Activated naive CD8-positive, alpha-beta T cell (primary cell): ENCODE data around the gene HECTD2.

Experiments used
- H3K27ac Mint-ChIP-seq: one replicate; pipeline ENCODE4 v1.8.0; 2021; ENCODE audit warnings: mixed read lengths
- H3K27me3 Mint-ChIP-seq: one replicate; pipeline ENCODE4 v1.8.0; 2021; ENCODE audit warnings: mixed read lengths
- H3K36me3 Mint-ChIP-seq: one replicate; pipeline ENCODE4 v1.8.0; 2021; ENCODE audit warnings: mixed read lengths
- H3K4me1 Mint-ChIP-seq: one replicate; pipeline ENCODE4 v1.8.0; 2021; ENCODE audit warnings: low read depth, mixed read lengths
- H3K4me3 Mint-ChIP-seq: one replicate; pipeline ENCODE4 v1.8.0; 2021; ENCODE audit warnings: mild to moderate bottlenecking, mixed read lengths
- H3K9me3 Mint-ChIP-seq: one replicate; pipeline ENCODE4 v1.8.0; 2021; ENCODE audit warnings: low read depth, mixed read lengths

Gene HECTD2

DNA sequence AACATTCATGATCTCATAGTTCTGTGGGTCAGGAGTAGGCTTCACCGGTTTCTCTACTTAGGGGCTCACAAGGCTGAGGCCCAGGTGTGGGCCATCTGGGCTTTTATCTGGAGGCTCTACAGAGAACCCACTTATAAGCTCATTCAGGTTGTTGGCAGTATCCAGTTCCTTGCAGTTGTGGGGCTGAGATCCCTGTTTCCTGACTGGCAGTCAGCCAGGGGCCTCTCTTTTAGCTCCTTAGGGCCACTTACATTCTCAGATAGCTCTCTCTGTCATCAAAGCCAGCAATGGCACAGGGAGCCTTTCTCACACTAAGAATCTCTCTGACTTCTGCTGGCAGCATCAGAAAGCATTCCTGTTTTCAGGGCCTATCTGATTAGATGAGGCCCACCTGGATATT lies 18.2 kb upstream of the HECTD2 start:
- no peaks in the 10 kb centered on the region for H3K9me3 Mint-ChIP-seq
- peaks cover 15% of the 10 kb centered on the region for H3K27me3 Mint-ChIP-seq
- H3K27ac Mint-ChIP-seq = no peak overlapping the region
- H3K4me3 Mint-ChIP-seq = no peak overlapping the region
- H3K36me3 Mint-ChIP-seq = no peaks in the 10 kb centered on the region
- peaks cover 7% of the 10 kb centered on the region for H3K4me1 Mint-ChIP-seq

DNA sequence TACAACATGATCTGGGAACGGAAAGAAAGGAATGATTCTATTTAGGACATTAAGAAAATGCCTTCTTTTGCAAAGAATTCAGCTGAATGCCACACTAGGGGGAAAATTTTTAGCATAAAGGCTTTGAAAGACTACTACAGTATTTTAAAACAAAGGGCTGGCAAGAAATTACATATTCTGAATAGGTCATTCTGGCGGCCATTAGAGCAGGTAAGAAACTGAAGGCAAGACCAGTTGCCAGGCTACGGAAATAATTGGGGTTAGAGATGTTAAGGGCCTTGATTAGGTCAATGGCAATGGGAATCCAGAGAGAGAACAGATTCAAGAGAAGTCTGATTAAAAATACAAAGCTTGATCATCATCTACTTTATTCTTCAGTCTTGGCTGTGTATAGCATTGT lies 3.8 kb upstream of the HECTD2 start:
- peaks cover 13% of the 10 kb centered on the region for H3K4me1 Mint-ChIP-seq
- H3K27me3 Mint-ChIP-seq = peaks cover 4% of the 10 kb centered on the region
- H3K27ac Mint-ChIP-seq = no peak overlapping the region
- no peak overlapping the region for H3K4me3 Mint-ChIP-seq
- H3K36me3 Mint-ChIP-seq = no peaks in the 10 kb centered on the region
- no peaks in the 10 kb centered on the region for H3K9me3 Mint-ChIP-seq

DNA sequence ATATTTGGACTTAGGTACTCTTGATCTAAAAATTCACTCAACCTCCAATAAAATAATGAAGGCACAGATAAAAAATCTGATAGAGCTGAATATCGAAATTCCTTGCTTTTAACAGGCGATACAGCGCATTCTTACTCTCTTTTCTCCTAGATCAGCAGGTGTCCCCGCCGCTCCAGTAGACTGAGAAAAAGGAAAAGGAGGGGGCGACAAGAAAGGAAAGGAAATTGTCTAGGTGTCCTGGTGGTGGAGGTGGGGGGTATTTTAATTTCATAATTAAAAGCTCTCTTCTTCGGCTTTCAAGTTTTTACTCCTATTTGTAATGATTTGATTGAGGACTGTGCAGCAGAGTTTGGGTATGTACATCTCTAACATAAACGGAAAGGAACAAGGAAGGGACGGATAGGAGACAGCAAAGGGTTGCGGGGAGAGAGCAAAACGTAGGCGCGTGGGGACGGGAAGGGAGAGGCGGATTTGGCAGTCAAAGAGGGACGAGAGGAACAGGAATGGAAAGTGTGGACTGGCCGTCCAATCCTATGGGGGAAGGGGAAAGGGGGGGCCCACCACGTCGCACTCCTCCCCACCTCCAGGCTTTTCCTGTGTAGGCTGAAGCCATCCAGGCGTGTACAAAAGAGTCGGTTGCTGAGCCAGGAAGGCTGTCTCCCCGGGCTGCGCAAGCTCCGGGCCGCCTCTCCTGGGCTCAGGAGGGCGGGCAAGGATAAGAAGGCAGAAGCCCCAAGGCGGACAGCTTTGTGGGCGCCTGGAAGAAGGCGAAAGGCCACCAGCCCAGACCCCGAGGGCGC lies 875 bp upstream of the HECTD2 start:
- Mint-ChIP-seq H3K27ac (peak overlapping the region; percentile 82), H3K4me3 (peak overlapping the region; percentile 91), H3K36me3 (no peaks in the 10 kb centered on the region), H3K27me3 (peaks cover 4% of the 10 kb centered on the region), H3K4me1 (peaks cover 16% of the 10 kb centered on the region), H3K9me3 (no peaks in the 10 kb centered on the region)

GRCh38 chr10:91410638-91411371 lies 661 bp downstream of the HECTD2 start:
- peaks cover 20% of the 10 kb centered on the region for H3K4me1 Mint-ChIP-seq
- H3K27me3 Mint-ChIP-seq = peaks cover 2% of the 10 kb centered on the region
- no peaks in the 10 kb centered on the region for H3K9me3 Mint-ChIP-seq
- peak overlapping the region; percentile 95 for H3K27ac Mint-ChIP-seq
- H3K36me3 Mint-ChIP-seq = no peaks in the 10 kb centered on the region
- H3K4me3 Mint-ChIP-seq = peak overlapping the region; percentile 90

GRCh38 chr10:91411621-91412020 lies 1.5 kb downstream of the HECTD2 start:
- Mint-ChIP-seq H3K27me3 (no peaks in the 10 kb centered on the region), H3K27ac (no peak overlapping the region), H3K36me3 (no peaks in the 10 kb centered on the region), H3K4me1 (peaks cover 25% of the 10 kb centered on the region), H3K9me3 (no peaks in the 10 kb centered on the region), H3K4me3 (peak overlapping the region; percentile 90)

DNA sequence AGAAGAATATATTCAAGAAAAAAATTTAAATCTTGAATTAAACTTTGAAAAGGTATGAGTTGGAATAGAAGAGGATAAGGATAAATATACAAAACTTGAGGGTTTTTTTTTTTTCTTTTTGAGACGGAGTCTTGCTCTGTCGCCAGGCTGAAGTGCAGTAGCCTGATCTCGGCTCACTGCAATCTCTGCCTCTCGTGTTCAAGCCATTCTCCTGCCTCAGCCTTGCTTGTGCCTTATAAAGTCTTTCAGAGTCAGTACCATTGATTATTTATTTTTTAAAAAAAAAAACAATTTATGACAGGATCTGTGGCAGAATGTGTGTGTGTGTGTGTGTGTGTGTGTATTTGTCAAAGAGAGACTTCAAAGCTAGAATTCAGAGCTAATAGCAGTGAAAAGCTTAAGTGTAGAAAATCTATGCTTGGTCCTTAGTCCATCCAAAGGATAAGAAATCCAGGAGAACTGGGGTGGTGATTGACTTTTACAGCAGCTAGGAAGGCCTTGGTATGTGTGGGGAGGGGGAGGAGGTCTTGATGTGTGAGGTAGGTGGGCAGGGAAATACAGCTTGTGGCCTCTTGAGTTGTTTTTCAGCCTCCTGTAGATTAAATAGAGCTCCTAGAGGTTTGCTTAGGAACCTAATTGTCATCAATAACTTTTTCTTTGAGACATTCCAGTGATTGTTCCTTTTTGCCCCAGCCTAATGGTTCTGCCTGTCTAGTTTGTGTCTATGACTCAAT lies 2.4 kb downstream of the HECTD2 start:
- peaks cover 26% of the 10 kb centered on the region for H3K4me1 Mint-ChIP-seq
- no peaks in the 10 kb centered on the region for H3K9me3 Mint-ChIP-seq
- no peaks in the 10 kb centered on the region for H3K36me3 Mint-ChIP-seq
- H3K4me3 Mint-ChIP-seq = no peak overlapping the region
- no peak overlapping the region for H3K27ac Mint-ChIP-seq
- no peaks in the 10 kb centered on the region for H3K27me3 Mint-ChIP-seq

DNA sequence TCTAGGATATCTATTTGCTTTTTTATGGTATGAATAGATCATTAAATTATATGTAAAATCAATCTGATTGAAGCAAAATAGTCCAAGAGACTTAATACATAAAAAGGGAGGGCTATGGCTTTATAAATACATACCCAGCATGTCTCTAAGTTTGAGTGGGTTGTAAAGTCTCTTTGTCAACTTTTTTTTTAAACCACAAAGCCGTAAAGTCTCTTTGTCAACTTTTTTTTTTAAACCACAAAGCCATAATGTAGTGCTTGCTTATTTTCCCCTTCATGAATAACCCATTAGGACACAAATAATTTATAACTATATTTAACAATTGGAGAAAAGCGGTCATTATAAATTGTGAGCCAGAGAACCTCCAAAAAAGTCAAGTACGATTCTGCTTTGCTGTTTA lies 5.7 kb downstream of the HECTD2 start:
- H3K27ac Mint-ChIP-seq = no peak overlapping the region
- no peaks in the 10 kb centered on the region for H3K9me3 Mint-ChIP-seq
- no peaks in the 10 kb centered on the region for H3K36me3 Mint-ChIP-seq
- no peak overlapping the region for H3K4me3 Mint-ChIP-seq
- peaks cover 19% of the 10 kb centered on the region for H3K4me1 Mint-ChIP-seq
- no peaks in the 10 kb centered on the region for H3K27me3 Mint-ChIP-seq

- no peak overlapping the region for H3K27ac Mint-ChIP-seq
- no peaks in the 10 kb centered on the region for H3K36me3 Mint-ChIP-seq
- no peaks in the 10 kb centered on the region for H3K9me3 Mint-ChIP-seq
- H3K4me3 Mint-ChIP-seq = no peak overlapping the region
- H3K4me1 Mint-ChIP-seq = peaks cover 19% of the 10 kb centered on the region
- no peaks in the 10 kb centered on the region for H3K27me3 Mint-ChIP-seq
Observed at GRCh38 chr10:91416339-91416855, 6.3 kb downstream of the HECTD2 start.

DNA sequence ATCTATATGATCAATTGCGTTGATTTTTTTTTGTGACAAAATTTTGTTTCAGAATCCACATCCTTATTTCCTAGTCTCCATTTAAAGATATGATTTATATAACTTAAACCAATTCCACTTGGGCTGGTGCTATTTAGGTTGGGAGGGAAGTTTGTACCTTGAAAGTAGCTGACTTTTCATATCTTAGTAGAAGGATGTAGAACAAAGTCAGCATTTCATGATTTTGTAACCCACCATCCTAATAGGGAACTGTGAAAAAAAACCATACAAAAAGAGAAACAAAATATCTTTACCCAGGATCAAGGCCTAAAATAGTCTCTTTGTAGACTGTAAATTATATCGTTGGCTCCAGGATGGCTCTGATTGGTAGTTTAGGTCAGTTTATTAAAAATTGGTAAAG lies 8.3 kb downstream of the HECTD2 start:
- Mint-ChIP-seq H3K36me3 (no peaks in the 10 kb centered on the region), H3K27ac (no peak overlapping the region), H3K9me3 (no peaks in the 10 kb centered on the region), H3K4me3 (no peak overlapping the region), H3K4me1 (peaks cover 17% of the 10 kb centered on the region), H3K27me3 (no peaks in the 10 kb centered on the region)

DNA sequence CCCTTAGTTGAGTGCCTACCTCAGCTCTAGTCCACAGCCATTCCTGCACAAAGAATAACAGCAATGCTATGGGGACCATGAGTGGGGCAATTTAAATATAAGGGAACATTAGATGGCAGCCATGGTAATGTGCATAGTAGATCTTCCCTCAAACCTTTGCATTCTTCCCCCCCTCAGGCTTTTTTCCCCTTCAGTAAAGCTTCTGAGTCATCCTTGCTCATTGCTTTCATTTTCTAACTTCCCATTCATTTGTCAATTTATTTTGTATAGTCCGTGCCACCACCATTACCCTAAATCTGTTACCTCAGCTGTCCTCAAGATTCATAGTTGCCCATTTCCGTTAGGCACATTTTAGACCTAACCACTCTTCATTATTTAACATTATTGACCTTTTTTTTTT lies 10.7 kb downstream of the HECTD2 start:
- no peaks in the 10 kb centered on the region for H3K27me3 Mint-ChIP-seq
- no peaks in the 10 kb centered on the region for H3K9me3 Mint-ChIP-seq

GRCh38 chr10:91422915-91423314 lies 12.8 kb downstream of the HECTD2 start:
- H3K36me3 Mint-ChIP-seq = no peaks in the 10 kb centered on the region
- H3K4me1 Mint-ChIP-seq = peaks cover 6% of the 10 kb centered on the region
- no peaks in the 10 kb centered on the region for H3K9me3 Mint-ChIP-seq
- no peaks in the 10 kb centered on the region for H3K27me3 Mint-ChIP-seq
- H3K4me3 Mint-ChIP-seq = no peak overlapping the region
- H3K27ac Mint-ChIP-seq = no peak overlapping the region

More for the DNA sequence above, 10.7 kb downstream of the HECTD2 start:
- H3K27ac Mint-ChIP-seq = no peak overlapping the region
- H3K36me3 Mint-ChIP-seq = no peaks in the 10 kb centered on the region
- H3K4me3 Mint-ChIP-seq = no peak overlapping the region
- H3K4me1 Mint-ChIP-seq = peaks cover 12% of the 10 kb centered on the region

GRCh38 chr10:91424016-91424415 lies 13.9 kb downstream of the HECTD2 start:
- Mint-ChIP-seq H3K9me3 (no peaks in the 10 kb centered on the region), H3K36me3 (no peaks in the 10 kb centered on the region), H3K4me3 (no peak overlapping the region), H3K4me1 (peaks cover 6% of the 10 kb centered on the region), H3K27me3 (no peaks in the 10 kb centered on the region), H3K27ac (no peak overlapping the region)

DNA sequence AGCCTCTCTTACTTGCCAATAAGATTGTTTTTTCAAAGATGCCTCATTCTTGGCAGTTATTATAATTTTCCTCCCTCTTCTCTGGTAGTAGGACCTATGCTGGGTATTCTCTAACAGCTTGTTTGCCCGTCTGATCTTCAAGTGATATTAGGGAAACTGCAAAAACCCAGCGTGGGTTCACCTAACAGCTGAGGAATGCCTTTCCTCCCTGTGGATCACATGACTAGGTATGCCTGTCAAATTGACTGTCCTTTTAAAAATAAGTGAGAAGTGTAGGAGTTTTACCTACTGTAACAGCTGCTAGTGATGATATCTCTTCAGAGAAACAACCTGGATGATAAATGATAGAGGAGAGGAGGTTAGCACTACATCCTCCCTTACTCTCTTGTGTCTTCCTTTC lies 22.0 kb downstream of the HECTD2 start:
- H3K4me3 Mint-ChIP-seq = no peak overlapping the region
- H3K27ac Mint-ChIP-seq = no peak overlapping the region
- no peaks in the 10 kb centered on the region for H3K9me3 Mint-ChIP-seq
- H3K27me3 Mint-ChIP-seq = no peaks in the 10 kb centered on the region
- H3K4me1 Mint-ChIP-seq = no peaks in the 10 kb centered on the region
- peaks cover 5% of the 10 kb centered on the region for H3K36me3 Mint-ChIP-seq

DNA sequence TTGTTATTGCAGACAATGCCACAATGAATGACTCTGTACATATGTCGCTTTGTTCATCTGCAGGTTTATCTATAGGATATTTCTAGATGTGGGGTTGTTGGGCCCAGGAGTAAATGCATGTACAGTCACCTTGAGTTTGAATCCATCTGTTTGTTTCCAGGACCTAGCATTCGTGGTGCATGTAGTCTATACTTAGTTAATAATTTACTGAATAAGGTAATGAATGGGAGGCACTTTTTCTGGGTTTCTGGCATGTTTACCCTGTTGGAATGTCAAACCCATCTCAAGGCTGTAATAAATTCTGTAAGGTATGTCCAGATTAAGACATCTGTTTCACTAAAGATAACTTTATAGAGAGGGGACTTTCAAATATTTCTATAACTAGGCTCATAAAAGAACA lies 23.5 kb downstream of the HECTD2 start:
- H3K4me1 Mint-ChIP-seq = no peaks in the 10 kb centered on the region
- H3K36me3 Mint-ChIP-seq = peaks cover 13% of the 10 kb centered on the region
- H3K4me3 Mint-ChIP-seq = no peak overlapping the region
- no peaks in the 10 kb centered on the region for H3K9me3 Mint-ChIP-seq
- H3K27me3 Mint-ChIP-seq = no peaks in the 10 kb centered on the region
- H3K27ac Mint-ChIP-seq = no peak overlapping the region

GRCh38 chr10:91434041-91434440 lies 23.9 kb downstream of the HECTD2 start:
- no peaks in the 10 kb centered on the region for H3K4me1 Mint-ChIP-seq
- peaks cover 17% of the 10 kb centered on the region for H3K36me3 Mint-ChIP-seq
- H3K9me3 Mint-ChIP-seq = no peaks in the 10 kb centered on the region
- H3K4me3 Mint-ChIP-seq = no peak overlapping the region
- H3K27ac Mint-ChIP-seq = no peak overlapping the region
- H3K27me3 Mint-ChIP-seq = no peaks in the 10 kb centered on the region
